ENCODE results near the gene CREB5.

CREB5 gene

DNA sequence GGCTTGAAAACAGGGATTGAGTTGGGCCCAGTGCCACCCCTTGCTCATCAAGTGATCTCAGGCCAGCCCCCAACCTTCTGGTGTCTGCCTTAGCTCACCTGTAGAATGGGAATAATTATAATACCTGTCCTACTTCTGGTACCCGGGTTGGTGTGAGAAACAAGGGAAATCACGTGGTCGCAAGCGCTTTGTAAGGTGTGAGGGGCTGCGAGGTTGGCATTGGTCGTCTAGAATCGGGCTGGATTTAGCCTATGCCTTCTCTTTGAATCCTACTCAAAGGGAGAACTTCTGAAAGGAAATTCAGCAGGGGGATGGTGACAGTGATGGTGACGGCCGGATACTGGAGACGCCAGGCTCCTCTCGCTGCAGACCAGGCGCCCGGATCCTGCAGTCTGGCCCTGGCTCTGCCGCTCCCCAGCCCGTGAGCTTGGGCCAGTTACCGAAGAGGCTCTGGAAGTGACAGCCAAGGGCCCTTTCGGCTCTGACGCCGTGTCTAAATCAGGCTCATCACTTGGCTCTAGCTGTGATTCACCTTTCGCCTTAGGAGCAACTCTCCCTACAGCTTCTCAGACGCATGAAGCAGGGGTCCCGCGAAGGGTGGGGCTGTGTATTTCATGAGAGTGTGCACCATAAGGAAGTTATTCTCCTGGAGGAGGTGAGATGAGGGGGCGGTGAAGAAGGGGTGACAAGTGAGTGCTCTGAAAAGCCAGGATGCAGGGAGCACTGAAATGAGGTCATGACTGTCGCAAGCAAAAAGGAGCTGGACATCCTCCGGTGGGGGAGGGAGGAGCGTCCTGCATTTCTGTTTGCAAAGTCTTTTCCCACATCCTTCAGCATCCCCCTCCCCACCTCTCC lies 4.0 kb upstream of the CREB5 start:
- DNase-seq, result no peak

DNA sequence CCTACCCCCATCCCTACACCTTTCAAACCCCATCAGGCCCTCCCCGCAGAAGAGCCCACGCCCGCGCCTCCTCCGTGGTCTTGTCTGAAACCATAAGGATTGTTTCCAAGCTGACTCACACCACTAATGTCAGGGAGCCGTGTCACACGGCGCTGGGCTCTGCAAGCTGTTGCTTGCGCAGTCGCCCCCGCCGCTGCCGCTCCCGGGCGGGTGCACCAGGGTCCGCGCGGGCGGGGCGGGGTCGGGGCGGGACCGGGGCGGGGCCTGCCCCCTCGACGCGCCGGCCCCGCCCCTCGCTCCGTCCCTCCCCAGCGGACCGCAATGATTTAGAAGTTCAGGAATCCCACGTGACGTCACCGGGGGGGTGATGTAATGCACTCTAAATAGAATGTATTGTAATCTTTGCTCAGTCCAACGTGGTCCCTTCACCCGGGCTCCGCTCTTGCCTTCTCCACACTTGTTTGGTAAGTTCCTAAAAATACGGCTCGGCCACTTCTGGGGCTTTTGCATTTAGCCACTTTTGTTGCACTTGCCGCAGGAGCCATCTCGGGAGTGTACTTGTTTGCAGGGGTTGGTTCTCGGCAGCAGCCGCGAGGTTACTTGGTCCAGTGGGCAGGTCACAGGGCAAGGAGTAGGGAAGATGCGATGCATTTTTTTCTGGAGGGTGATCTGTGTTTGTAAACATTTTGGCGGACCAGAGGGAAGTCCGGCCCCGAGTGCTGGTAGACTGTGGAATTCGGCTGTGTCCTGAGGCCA lies 3.2 kb upstream of the CREB5 start:
- peak; percentile 98 for DNase-seq

DNA sequence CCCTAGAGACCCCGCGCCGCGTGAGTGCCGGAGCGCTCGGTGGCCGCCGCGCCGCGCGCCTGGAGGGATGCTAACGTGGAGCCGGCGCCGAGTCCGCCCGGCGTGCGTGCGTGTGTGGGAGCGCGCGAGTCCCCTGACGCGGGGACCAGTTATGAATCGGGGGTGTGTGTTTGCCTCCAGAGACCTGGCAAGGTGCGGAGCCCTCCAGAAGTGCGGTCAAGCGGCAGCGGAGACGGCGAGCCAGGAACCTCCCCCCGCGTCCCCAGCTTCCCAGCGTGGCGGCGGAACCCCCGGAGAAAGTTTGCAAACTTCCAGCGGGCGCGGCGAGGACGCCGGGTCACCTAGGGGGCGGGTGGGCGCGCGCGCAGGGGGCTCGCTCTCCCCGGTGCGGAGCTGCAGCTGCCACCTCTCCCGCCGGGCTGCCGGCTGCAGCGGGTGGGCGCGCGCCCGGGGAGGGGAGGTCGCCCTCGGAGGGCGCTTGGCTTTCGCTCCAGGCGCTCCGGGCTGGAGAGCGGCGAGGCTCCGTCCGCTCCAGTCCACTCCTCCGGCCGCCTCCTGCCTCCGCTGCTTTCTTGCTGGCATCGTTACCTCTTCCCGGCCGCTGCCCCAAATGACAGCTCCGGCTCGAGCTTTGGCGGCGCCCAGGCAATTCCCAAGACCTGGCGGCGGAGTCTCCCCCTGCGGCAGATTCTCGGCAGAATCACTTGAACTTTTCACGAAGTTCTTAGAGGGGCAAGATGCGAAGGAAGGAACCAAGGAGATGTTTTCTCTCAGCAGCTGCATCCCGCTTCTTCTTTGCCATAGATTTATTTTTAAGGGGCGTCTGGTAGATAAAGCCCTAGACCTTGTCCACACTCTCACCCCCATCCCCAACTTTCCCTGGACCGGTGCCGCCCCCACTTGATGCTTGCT lies 2.3 kb upstream of the CREB5 start:
- DNase-seq, result peak; percentile 45

DNA sequence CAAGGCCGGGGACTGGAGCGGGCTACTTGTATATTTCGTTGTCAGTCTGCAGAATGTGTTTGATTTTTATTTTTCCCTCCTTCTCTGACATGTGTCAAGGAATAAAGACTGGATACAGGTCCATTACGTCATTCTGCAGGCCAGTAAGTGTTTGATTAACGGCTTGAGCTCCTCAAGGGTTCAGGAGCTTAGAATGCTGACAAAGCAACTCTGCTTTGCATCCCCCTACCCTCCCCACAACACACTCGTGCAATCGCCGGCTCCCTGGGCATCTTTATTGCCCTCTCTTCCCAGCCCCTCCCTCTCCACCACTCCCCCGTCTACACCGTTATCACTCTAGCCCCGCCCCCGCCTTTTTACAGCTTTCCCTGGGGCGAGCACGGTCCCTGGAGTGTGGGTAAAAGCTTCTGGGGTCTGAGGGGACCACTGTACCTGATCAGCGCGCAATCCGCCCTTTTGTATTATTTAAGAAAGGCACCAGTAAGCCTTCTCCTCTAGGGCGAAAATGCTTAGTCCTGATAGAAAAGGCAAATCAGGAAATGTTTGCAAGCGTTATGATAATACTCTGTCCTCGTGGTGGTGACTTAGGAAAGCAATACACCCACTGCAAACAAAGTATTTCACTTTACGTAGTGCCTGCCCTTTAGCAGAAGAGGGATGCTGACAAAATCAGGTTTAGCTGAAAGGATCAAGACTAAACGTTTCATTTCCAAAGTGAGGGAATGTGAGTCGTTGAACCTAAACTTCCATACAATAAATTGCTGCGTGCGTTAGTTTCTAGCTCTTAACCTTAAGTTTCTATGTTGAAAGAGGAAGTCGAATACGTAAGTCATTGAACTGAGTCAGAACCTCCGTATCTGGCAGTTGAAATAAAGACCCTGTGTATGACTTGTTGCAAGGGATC lies 1.4 kb upstream of the CREB5 start:
- peak; percentile 27 for DNase-seq

DNA sequence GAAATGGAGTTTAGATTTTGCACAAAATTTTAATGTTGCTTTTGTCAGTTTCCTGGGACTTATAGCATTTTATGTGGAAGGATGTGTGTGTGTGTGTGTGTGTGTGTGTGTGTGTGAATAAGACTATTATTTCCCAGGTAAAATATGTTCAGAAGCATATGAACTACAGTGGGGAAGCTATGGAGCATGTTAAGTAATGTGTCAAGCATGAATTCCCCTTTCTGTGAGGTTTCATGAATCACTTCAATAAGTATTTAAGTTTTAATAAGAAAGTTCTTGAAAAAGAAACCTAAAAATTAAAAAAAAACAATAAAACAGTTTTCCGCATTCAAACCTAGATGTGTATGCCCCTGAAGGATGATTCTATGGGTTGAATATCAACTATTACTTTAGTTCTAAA lies 693 bp downstream of the CREB5 start:
- DNase-seq, result no peak

DNA sequence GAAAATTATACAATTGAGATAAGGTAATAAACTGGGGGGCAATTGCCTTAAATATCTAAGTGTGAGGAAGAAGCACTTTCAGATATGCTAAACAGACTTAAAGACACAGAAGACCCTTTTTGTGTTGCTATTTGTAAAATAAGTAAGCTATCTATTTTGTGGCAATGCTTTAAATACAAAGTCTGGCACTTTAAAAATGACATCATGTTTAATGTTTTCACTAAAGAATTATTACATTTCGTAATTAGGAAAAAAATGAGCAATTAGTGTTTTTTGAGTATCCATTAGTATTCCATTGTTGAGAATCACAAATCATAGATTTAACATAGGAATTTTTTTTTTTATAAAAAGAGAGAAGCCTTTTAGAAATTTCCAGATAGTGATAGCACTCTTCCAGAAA lies 2.1 kb downstream of the CREB5 start:
- DNase-seq, result no peak

DNA sequence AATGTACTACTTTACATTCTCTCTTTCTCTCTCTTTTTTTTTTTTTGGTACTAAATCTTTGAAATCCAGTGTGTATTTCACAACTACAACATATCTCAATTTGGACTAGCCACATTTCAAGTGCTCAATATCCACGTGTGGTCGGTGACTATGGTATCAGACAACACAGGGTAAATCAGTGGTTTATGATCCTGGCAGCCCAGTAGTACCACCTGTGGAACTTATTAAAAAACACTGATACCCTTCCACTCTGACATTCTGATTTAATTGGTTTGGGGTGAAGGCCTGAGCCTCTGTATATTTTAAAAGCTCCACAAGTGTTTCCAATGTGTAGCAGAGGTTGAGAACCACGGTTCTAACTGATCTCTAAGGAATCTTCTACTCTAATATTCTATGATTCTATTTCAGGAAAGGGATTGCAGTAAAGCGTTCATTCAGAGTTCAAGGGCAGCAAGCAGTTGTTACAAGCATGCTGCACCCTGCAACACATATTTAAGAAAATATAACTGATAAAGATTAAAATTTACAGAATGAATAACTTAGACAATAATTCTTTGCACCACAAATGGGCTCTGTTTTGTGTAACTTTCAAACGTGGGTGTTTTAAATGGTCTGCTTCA lies 5.1 kb downstream of the CREB5 start:
- no peak for DNase-seq

DNA sequence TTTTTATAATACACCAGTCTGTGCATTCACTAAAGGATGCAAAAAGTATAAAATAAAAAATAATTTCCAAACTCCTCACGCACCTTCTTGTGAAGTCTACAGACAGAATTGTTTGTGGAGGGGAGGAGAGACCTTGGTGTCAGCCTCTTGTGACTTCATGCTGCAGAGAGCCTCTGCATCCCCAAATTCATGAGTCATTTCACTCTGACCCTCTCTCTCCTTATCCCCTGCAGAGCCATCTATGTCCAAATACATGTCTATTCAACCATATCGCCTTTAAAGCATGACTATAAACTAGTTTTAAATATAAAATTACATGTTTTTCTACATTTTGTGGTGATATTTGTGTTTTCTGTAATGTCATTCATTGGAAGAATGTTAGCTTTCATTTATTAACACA lies 6.0 kb downstream of the CREB5 start:
- DNase-seq, result no peak

DNA sequence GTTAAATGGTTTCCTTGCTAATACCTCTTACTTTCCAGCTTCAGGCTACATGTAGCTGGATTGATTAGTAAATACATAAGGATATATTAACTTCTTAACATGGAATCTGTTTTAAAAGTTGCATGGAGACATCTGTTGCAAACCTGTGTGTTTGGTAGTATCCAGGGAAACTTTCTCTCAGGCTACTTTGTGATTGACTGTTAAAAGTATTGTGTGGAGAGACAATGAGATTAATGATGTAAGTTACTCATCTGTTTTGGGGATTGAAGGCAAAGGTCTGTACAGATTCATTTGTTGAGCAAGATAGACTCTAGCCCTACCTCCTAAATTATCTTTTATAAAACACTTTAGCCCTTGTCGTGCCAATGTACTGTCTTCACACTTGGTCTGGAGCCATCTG lies 6.6 kb downstream of the CREB5 start:
- DNase-seq, result no peak

DNA sequence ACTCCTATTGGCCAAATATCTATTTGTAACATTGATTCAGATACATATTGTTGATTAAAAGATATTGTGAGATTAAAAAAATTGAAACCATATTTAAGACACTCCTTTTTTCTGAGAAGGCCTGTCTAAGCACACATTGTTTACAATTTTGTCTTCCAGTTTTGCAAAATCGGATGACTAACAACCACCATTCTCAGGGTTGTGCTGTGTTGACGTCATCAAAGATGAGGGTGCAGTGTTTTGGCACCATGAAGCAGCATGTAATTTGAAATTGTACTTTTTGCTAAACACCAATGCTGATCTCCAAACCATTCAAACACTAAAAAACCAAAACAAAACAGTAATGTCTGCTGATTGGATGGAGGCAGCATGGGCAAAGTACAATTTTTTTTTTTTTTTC lies 7.4 kb downstream of the CREB5 start:
- DNase-seq, result peak; percentile 74

DNA sequence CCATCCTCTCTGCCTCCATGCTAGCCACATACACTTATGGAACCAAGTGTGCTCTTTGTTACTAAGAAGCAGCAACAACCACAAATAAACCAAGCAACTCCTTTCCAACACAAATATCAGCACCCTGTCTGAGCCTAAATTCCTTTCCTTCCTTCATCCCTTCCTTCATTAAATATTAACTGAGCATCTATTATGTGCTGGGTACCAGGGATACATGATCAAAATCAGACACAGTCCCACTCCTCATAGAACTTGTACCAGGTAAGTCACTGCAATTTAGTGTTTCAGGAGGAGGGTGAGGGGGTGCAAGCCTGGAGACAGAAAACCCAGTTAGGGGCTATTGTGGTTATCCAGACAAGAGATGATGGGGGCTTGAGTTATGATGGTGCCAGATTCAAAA lies 10.8 kb downstream of the CREB5 start:
- DNase-seq, result no peak

DNA sequence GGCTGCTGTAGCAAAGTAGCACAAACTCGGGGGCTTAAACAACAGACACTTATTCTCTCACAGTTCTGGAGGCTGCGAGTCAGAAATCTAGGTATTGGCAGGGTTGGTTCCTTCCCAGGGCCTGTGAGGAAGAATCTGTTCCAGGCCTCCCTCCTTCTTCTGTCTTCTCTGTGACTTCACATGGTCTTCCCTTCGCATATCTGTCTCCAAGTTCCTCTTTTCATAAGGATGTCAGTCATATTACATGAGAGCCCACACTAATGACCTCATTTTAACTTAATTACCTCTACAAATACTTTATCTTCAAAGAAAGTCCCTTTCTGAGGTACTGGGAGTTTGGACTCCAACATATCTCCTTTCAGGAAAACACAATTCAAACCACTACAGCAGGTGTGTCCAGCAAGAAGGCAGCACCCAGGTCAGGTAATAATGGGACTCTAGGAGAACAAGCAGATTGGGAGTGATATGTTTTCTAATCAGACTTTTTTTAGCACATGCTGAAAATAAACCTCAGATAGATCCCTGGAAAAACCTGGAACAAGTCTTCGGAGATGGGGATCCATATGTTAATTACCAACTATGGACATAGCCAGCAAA lies 11.7 kb downstream of the CREB5 start:
- DNase-seq, result no peak

DNA sequence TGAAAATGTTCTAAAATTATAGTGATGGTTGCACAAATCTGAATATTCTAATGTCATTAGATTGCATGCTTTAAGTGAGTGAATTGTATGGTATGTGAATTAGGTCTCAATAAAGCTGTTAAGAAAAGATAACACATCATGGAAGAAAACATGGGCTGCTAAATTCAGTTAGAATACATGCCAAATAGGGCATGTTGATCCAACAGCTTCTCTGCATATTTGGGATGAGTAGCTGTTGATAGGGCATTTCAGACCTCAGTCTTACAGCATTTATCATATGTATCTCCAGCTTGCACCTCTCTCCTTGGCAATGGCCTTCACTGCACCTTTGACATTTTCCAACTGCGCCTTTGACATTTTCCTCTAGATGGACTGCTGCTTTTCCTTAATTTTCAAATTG lies 13.2 kb downstream of the CREB5 start:
- DNase-seq, result peak; percentile 46

DNA sequence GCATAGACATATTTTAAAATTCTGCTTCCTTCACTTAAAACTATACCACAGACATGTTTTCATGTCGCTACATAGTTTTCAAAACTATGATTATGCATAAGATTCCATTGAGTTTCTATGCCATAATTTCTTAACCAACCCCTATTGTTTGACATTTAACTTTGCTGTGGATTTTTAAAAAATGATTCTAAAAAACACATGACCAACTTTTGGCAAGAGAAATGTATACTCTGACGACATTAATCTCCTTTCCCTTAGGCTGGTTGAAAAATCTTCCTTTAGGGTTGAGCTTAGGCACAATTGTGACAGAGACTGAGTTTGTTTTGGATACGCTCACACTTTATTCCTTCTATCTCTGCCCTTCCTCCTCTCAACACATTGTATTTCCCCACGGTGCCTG lies 14.9 kb downstream of the CREB5 start:
- no peak for DNase-seq

DNA sequence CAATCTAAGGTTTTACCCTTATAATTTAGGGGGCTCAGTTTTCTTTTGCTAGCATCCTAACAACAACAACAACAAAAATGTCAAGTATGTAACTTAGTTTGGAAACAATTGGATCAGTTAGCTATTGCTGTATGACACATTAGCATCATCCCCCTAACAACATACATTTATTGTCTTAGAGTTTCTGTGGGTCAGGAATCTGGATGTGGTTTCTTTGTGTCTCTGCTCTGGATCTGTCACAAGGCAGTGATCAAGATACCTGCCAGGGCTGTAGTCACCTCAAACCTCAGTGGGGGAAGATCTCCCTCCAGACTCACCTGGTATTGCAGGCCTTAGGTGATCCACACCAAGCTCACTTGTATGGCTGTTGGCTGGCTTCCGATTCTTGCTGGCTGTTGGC lies 18.3 kb downstream of the CREB5 start:
- DNase-seq, result no peak

DNA sequence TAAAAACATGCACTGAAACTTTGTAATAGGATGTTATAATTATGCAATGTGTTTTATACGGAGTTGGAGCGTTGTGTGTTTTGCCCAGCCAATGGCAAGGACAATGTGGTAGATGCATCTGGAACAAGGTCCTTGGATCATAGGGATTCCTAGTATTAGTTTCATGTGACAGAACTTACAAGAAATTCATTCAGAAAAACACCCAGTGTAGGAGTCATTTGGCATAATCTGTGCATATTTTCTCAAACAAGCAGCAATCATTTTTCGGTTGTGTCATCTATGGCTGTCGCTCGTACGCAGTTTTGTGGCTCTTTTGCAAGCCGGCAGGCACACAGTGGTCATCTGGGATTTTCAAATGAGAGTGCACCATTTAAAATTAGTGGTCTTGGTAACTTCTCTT lies 19.8 kb downstream of the CREB5 start:
- DNase-seq, result no peak

DNA sequence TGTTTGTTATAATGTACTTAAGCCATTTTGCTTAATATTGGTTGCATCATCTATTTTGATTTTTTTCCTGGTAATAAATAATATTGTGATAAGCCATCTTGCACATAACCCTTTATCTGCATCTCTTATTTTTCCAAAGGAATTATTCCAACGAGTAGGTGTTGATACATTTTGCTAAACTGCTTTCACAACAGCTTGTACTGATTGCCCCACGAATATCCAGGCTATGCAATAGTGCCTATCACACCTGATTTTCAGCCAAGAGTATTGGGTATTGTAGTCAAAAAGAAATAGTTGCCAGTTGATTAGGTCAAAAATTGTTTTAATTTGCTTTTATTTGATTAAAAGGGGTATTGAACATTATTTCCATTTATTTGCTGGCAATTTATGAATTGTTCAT lies 20.7 kb downstream of the CREB5 start:
- DNase-seq, result no peak

DNA sequence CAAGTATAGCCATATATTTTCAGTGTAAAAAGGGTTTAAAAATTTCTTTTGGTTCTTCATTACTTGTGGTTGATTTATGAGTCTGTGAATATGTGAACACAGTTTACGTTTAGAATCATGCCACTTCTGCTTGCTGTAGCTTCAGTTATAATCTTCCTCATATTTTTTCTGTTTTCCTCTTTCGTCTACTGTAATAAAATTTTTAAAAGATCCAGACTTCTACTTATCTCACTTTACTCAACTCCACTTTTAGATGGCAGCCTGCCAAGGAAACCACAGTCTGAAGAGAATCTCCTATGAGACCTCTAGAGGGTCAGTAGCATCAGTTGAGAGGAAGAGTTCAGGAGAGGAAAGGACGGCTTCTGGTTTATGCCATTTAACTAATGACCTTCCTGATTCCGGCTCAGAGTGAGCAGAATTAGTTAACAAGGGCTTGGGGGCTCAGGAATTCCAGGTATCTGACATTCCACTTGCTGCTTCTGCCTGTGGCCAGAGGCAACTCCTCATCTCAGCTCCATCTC lies 21.4 kb downstream of the CREB5 start:
- DNase-seq, result peak; percentile 63

DNA sequence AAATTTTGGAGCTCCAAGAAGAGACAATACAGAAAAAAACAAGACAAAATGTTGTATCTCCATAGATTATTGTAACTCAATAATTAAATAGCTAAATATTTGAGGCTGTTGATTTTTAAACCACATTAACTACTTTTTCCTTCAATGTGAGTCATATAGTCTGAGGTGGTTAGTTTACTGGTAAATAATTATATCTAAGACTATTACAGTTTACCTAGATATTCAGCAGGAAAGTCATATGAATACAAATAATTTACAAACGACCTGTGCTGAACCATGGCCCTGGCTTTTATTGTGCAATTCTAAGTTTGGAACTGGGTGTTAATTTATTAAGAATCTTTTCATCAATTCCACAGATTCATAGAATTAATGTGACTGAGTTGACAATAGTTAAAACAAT lies 22.2 kb downstream of the CREB5 start:
- DNase-seq, result no peak

DNA sequence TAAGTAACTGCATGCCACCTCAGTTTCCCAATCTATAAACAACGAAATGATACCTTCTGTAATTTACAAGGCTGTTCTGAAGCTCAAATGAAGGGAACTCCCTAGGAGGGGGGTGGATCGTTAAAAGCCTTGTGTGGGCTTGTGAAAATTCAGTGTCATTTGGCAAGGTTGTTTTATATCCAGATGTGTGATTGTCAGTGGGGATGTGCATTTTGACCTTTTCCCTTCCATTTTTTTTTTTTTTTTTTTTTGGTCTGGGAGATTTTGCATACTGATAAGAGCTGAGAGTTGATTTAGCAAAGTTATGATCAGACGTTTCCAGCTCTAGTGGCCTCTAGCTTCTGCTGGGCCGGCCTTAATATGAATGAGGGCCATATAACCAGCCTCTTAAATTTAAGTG lies 22.8 kb downstream of the CREB5 start:
- DNase-seq, result no peak

Measured in fibroblast of skin of scalp (primary cell).